ENCODE results near the gene FAF1. TPM values are rescaled to one million over a fixed set of nuclear protein-coding genes. Genes with fewer than 3 reads are reported as not detected.

The FAF1 gene
- total and polyA plus RNA-seq, 9 donors: 23.1 to 76.0 (median 57.1) TPM

- H3K4me1 ChIP-seq (ENCODE audit: insufficient read depth): peaks cover 4% of the 10 kb centered on the region
- no peak for DNase-seq
- intact Hi-C loops (cut with DNase I): no loop called here
- H3K27ac ChIP-seq: no peak overlapping the region
- H3K9me3 ChIP-seq: no peaks in the 10 kb centered on the region
- 77 to 88% (median 79%) methylated on average over 1 of the region's 1 CpG for WGBS, 3 donors
- H3K27me3 ChIP-seq: no peaks in the 10 kb centered on the region
- TF ChIP-seq EP300 (IDR thresholded peaks at IDR 0.05) (no peak), CTCF (IDR thresholded peaks at IDR 0.05) (no peak), POLR2A (IDR thresholded peaks at IDR 0.05) (no peak)
- no peaks in the 10 kb centered on the region for H3K36me3 ChIP-seq
- H3K4me3 ChIP-seq: no peak overlapping the region
Observed at GRCh38 chr1:50950396-50950795, 9.7 kb downstream of the FAF1 start.

- TF ChIP-seq EP300 (IDR thresholded peaks at IDR 0.05) (no peak), CTCF (IDR thresholded peaks at IDR 0.05) (no peak), POLR2A (IDR thresholded peaks at IDR 0.05) (no peak)
- Histone ChIP-seq H3K27ac (no peak overlapping the region), H3K9me3 (no peaks in the 10 kb centered on the region), H3K27me3 (no peaks in the 10 kb centered on the region), H3K36me3 (no peaks in the 10 kb centered on the region), H3K4me1 (ENCODE audit: insufficient read depth) (peaks cover 4% of the 10 kb centered on the region), H3K4me3 (no peak overlapping the region)
- WGBS, 3 donors: 90 to 91% (median 90%) methylated on average over 9 of the region's 9 CpGs
- intact Hi-C loops (cut with DNase I): no loop called here
- no peak for DNase-seq
Observed at GRCh38 chr1:50949286-50949982, 10.6 kb downstream of the FAF1 start.

GRCh38 chr1:50942334-50942733 is 17.7 kb downstream of the FAF1 start:
- TF ChIP-seq POLR2A (IDR thresholded peaks at IDR 0.05) (no peak), CTCF (IDR thresholded peaks at IDR 0.05) (no peak), EP300 (IDR thresholded peaks at IDR 0.05) (no peak)
- H3K4me3 ChIP-seq: no peak overlapping the region
- WGBS, 3 donors: 64 to 80% (median 70%) methylated on average over 1 of the region's 1 CpG
- H3K36me3 ChIP-seq: no peaks in the 10 kb centered on the region
- no peak for DNase-seq
- H3K27ac ChIP-seq: no peak overlapping the region
- H3K9me3 ChIP-seq: no peaks in the 10 kb centered on the region
- intact Hi-C loops (cut with DNase I): no loop called here
- no peaks in the 10 kb centered on the region for H3K27me3 ChIP-seq
- peaks cover 2% of the 10 kb centered on the region for H3K4me1 ChIP-seq (ENCODE audit: insufficient read depth)

GRCh38 chr1:50940291-50940690 is 19.8 kb downstream of the FAF1 start:
- no peaks in the 10 kb centered on the region for H3K27me3 ChIP-seq
- H3K9me3 ChIP-seq: no peaks in the 10 kb centered on the region
- DNase-seq: no peak
- H3K27ac ChIP-seq: no peak overlapping the region
- TF ChIP-seq CTCF (IDR thresholded peaks at IDR 0.05) (no peak), POLR2A (IDR thresholded peaks at IDR 0.05) (no peak), EP300 (IDR thresholded peaks at IDR 0.05) (no peak)
- WGBS, 3 donors: 86 to 91% (median 90%) methylated on average over 3 of the region's 3 CpGs
- no peak overlapping the region for H3K4me3 ChIP-seq
- intact Hi-C loops (cut with DNase I): no loop called here
- H3K36me3 ChIP-seq: no peaks in the 10 kb centered on the region
- no peaks in the 10 kb centered on the region for H3K4me1 ChIP-seq (ENCODE audit: insufficient read depth)

Measured in ovary (tissue), 9 donors.